H9 (cell line): ENCODE results near the gene PLP2. TPM values are rescaled to one million over a fixed set of nuclear protein-coding genes. Genes with fewer than 3 reads are reported as not detected.

ENCODE experiments used
- DNase-seq: peaks from one replicate; pipeline ENCODE4 v3.0.0-alpha.2; 2017
- H2AFZ ChIP-seq: one replicate; pipeline ENCODE4 v1.6.1; 2013; ENCODE audit warnings: mild to moderate bottlenecking, low read length, control low read depth, moderate library complexity
- H2AK5ac ChIP-seq: 2 replicates; pipeline ENCODE4 v1.6.1; 2013; ENCODE audit warnings: low read length, control low read depth, mixed read lengths; ENCODE audit not compliant: insufficient read length
- H2BK120ac ChIP-seq: one replicate; pipeline ENCODE4 v1.6.1; 2013; ENCODE audit warnings: low read depth, mild to moderate bottlenecking, low read length, control low read depth, inconsistent platforms; ENCODE audit not compliant: poor library complexity, severe bottlenecking
- H2BK12ac ChIP-seq: 2 replicates; pipeline ENCODE4 v1.6.1; 2013; ENCODE audit warnings: low read length, control low read depth, mixed read lengths, low read depth; ENCODE audit not compliant: insufficient read length
- H2BK15ac ChIP-seq: 2 replicates; pipeline ENCODE4 v1.6.1; 2013; ENCODE audit warnings: low read depth, low read length, control low read depth
- H2BK20ac ChIP-seq: one replicate; pipeline ENCODE4 v1.6.1; 2013; ENCODE audit warnings: low read depth, mild to moderate bottlenecking, low read length, control low read depth, inconsistent platforms; ENCODE audit not compliant: poor library complexity, severe bottlenecking
- H2BK5ac ChIP-seq: 2 replicates; pipeline ENCODE4 v1.6.1; 2013; ENCODE audit warnings: low read length, control low read depth, mixed read lengths; ENCODE audit not compliant: insufficient read length
- H3K14ac ChIP-seq: 2 replicates; pipeline ENCODE4 v1.6.1; 2013; ENCODE audit warnings: low read length, control low read depth; ENCODE audit not compliant: insufficient read depth
- H3K18ac ChIP-seq: 2 replicates; pipeline ENCODE4 v1.6.1; 2013; ENCODE audit warnings: low read depth, mild to moderate bottlenecking, mixed read lengths, low read length, control low read depth; ENCODE audit not compliant: insufficient read length
- H3K23ac ChIP-seq: 2 replicates; pipeline ENCODE4 v1.6.1; 2013; ENCODE audit warnings: low read length, control low read depth, mixed read lengths, low read depth; ENCODE audit not compliant: insufficient read length
- H3K23me2 ChIP-seq: 2 replicates; pipeline ENCODE4 v1.6.1; 2013; ENCODE audit warnings: low read depth, mild to moderate bottlenecking, mixed read lengths, low read length, control low read depth; ENCODE audit not compliant: insufficient read length, poor library complexity, severe bottlenecking
- H3K27ac ChIP-seq: 2 replicates; pipeline ENCODE4 v1.5.1; 2013; ENCODE audit warnings: low read length, control low read depth, mixed read lengths, low read depth; ENCODE audit not compliant: insufficient read length
- H3K27me3 ChIP-seq: 2 replicates; pipeline ENCODE4 v1.6.1; 2013; ENCODE audit warnings: low read length, control low read depth, inconsistent platforms; ENCODE audit not compliant: insufficient read depth
- H3K4ac ChIP-seq: 2 replicates; pipeline ENCODE4 v1.6.1; 2013; ENCODE audit warnings: low read depth, mild to moderate bottlenecking, control low read depth, inconsistent platforms, low read length, moderate library complexity
- H3K4me1 ChIP-seq: 2 replicates; pipeline ENCODE4 v1.6.1; 2013; ENCODE audit warnings: low read length, control low read depth, inconsistent platforms; ENCODE audit not compliant: insufficient read depth
- H3K4me2 ChIP-seq: 2 replicates; pipeline ENCODE4 v1.6.1; 2013; ENCODE audit warnings: low read length, control low read depth, mixed read lengths; ENCODE audit not compliant: insufficient read length, insufficient read depth
- H3K56ac ChIP-seq: 2 replicates; pipeline ENCODE4 v1.6.1; 2013; ENCODE audit warnings: low read depth, mild to moderate bottlenecking, mixed read lengths, low read length, control low read depth; ENCODE audit not compliant: insufficient read length
- H3K79me1 ChIP-seq: 2 replicates; pipeline ENCODE4 v1.6.1; 2013; ENCODE audit warnings: low read depth, mild to moderate bottlenecking, moderate library complexity, low read length, control low read depth, inconsistent platforms; ENCODE audit not compliant: insufficient read depth, poor library complexity, severe bottlenecking
- H3K79me2 ChIP-seq: 2 replicates; pipeline ENCODE4 v1.6.1; 2013; ENCODE audit warnings: low read length, control low read depth, inconsistent platforms; ENCODE audit not compliant: insufficient read depth
- H3K9ac ChIP-seq: 2 replicates; pipeline ENCODE4 v1.6.1; 2013; ENCODE audit warnings: low read length, control low read depth, mixed read lengths; ENCODE audit not compliant: insufficient read length; ENCODE audit errors: extremely low read depth
- H3K9me3 ChIP-seq: one replicate; pipeline ENCODE4 v1.6.1; 2013; ENCODE audit warnings: low read depth, low read length, inconsistent platforms; ENCODE audit not compliant: control insufficient read depth
- H3T11ph ChIP-seq: one replicate; pipeline ENCODE4 v1.6.1; 2013; ENCODE audit warnings: mild to moderate bottlenecking, low read length, control low read depth, inconsistent platforms
- H4K20me1 ChIP-seq: one replicate; pipeline ENCODE4 v1.6.1; 2013; ENCODE audit not compliant: control insufficient read depth, insufficient read length, insufficient read depth
- H4K5ac ChIP-seq: 2 replicates; pipeline ENCODE4 v1.6.1; 2013; ENCODE audit warnings: low read depth, mild to moderate bottlenecking, mixed read lengths, low read length, control low read depth; ENCODE audit not compliant: insufficient read length
- H4K8ac ChIP-seq: replicated peaks from 2 replicates; pipeline ENCODE4 v1.6.1; 2013; ENCODE audit warnings: low read length, control low read depth, mixed read lengths, low read depth; ENCODE audit not compliant: insufficient read length
- H4K91ac ChIP-seq: 2 replicates; pipeline ENCODE4 v1.6.1; 2013; ENCODE audit warnings: low read depth, mild to moderate bottlenecking, moderate library complexity, mixed read lengths, low read length, control low read depth; ENCODE audit not compliant: insufficient read length
- H3K27ac Mint-ChIP-seq, 3 experiments: 2 replicates in 2 of 3; 3 replicates in 1 of 3; pipeline ENCODE4 v1.8.0; 2020 to 2021; ENCODE audit warnings: mixed read lengths in 3 of 3, mild to moderate bottlenecking in 1 of 3, moderate library complexity in 1 of 3
- H3K27me3 Mint-ChIP-seq: 2 replicates; pipeline ENCODE4 v1.8.0; 2021; ENCODE audit warnings: low read depth, mild to moderate bottlenecking, moderate library complexity, mixed read lengths
- H3K36me3 Mint-ChIP-seq, 3 experiments: 2 replicates in 2 of 3; 3 replicates in 1 of 3; pipeline ENCODE4 v1.8.0; 2020 to 2021; ENCODE audit warnings: low read depth in 3 of 3, mixed read lengths in 3 of 3; ENCODE audit not compliant: insufficient read depth in 1 of 3
- H3K4me1 Mint-ChIP-seq, 2 experiments: 2 replicates each; pipeline ENCODE4 v1.8.0; 2020; ENCODE audit warnings: mixed read lengths in 2 of 2
- H3K4me3 Mint-ChIP-seq, 2 experiments: 2 replicates in 1 of 2; 3 replicates in 1 of 2; pipeline ENCODE4 v1.8.0; 2020 to 2021; ENCODE audit warnings: mild to moderate bottlenecking in 2 of 2, mixed read lengths in 2 of 2, moderate library complexity in 1 of 2
- H3K9me3 Mint-ChIP-seq, 2 experiments: 2 replicates in 1 of 2; 3 replicates in 1 of 2; pipeline ENCODE4 v1.8.0; 2020; ENCODE audit warnings: mild to moderate bottlenecking in 2 of 2, mixed read lengths in 2 of 2, moderate library complexity in 1 of 2
- CTCF ChIP-seq: fragments of 200-600 bp; sonication (generic); conservative IDR thresholded peaks from 3 replicates; pipeline ENCODE4 v1.8.0; 2021; ENCODE audit warnings: antibody characterized with exemption, mild to moderate bottlenecking
- WGBS: extraction: QIAGEN DNeasy Blood & Tissue Kit; methylation state at CpG from one replicate; pipeline ENCODE4 v1.1.7; 2013; ENCODE audit warnings: missing lambda C conversion rate, low lambda C conversion rate, mixed read lengths; ENCODE audit not compliant: insufficient read length; ENCODE audit errors: extremely low coverage; 5-methylcytosine and 5-hydroxymethylcytosine counted together
- total RNA-seq: library from RNA; stranded (reverse); gene quantifications from 2 replicates; pipeline ENCODE4 v1.2.1, GENCODE V29; 2021

PLP2 gene
- total RNA-seq, 1 experiment from 2014 or later = 11.7 TPM

- Histone ChIP-seq H4K20me1 (no peaks in the 10 kb centered on the region), H2BK12ac (no peak overlapping the region)
Observed at GRCh38 chrX:49214996-49215526, 43.4 kb downstream of the PLP2 start.

More at GRCh38 chrX:49214996-49215526, 43.4 kb downstream of the PLP2 start:
- Histone ChIP-seq H3K4me1 (no peaks in the 10 kb centered on the region), H3K79me2 (no peaks in the 10 kb centered on the region), H3K27ac (no peak overlapping the region), H3K79me1 (no peaks in the 10 kb centered on the region), H2BK20ac (no peak overlapping the region), H3K27me3 (no peaks in the 10 kb centered on the region), H3K14ac (no peak overlapping the region), H4K8ac (no peak overlapping the region), H3K18ac (no peak overlapping the region), H4K91ac (no peak overlapping the region), H2BK15ac (no peak overlapping the region), H2AFZ (no peak overlapping the region), H2AK5ac (no peak overlapping the region), H3K4ac (no peak overlapping the region), H3K4me2 (no peak overlapping the region), H3K9me3 (peaks cover 46% of the 10 kb centered on the region), H2BK5ac (no peak overlapping the region), H3K23me2 (no peaks in the 10 kb centered on the region), H3K56ac (no peak overlapping the region), H3K9ac (no peak overlapping the region), H3T11ph (no peak overlapping the region), H3K23ac (no peak overlapping the region), H4K5ac (no peak overlapping the region), H2BK120ac (no peak overlapping the region)
- no peak for TF ChIP-seq CTCF
- H3K4me3 Mint-ChIP-seq = no peak overlapping the region
- H3K27me3 Mint-ChIP-seq = peaks cover 20% of the 10 kb centered on the region
- H3K4me1 Mint-ChIP-seq = no peaks in the 10 kb centered on the region
- no peak for DNase-seq
- H3K27ac Mint-ChIP-seq = no peak overlapping the region
- H3K36me3 Mint-ChIP-seq = peaks cover 0 to 15% (median 11%) of the 10 kb centered on the region in 3 experiments; a peak in 4 of 7 replicates
- H3K9me3 Mint-ChIP-seq = peaks cover 90 to 93% of the 10 kb centered on the region in 2 experiments
- no CpG with 5 or more reads among the region's 14 CpGs for WGBS
